GM19023 (cell line): ENCODE results near the gene CDK5.
"Not testable (repeated sequence)": the region's sequence is repeated elsewhere in the genome, so short reads cannot be mapped to it uniquely, and the experiment has no call there.

Experiments
- ATAC-seq: cut with Tn5 transposase; IDR thresholded peaks from one replicate; pipeline ENCODE4 v1.9.1; 2021; ENCODE audit warnings: mild to moderate bottlenecking, moderate library complexity; ENCODE audit not compliant: unreplicated experiment

Gene CDK5

DNA sequence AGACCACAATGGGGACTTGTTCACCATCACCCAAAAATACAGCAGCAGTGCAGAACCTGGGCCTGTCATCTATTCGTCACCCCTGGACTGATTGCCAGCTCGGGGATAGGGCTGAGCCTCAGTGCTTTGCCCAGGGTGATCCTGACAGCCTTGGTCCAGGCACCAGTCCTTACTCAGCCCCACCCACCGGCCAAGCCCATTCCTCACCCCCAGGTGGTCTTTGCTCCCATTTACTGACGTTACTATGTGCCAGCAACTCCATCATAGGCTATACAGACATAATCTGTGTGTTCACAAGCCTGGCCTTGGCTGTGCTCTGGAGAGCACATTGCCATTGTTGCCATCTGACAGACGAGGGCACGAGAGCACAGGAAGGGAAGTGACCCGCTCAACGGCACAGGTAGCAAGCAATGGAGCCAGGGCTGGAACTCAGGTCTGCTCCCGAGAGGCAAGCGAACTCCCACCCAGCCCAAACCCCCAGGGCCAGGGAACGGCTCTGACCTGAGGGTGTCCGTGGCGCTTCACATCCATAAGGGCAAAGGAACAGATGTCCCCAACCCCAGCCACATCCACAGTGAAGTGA is 40.2 kb downstream of the CDK5 start:
- ATAC-seq = no peak

DNA sequence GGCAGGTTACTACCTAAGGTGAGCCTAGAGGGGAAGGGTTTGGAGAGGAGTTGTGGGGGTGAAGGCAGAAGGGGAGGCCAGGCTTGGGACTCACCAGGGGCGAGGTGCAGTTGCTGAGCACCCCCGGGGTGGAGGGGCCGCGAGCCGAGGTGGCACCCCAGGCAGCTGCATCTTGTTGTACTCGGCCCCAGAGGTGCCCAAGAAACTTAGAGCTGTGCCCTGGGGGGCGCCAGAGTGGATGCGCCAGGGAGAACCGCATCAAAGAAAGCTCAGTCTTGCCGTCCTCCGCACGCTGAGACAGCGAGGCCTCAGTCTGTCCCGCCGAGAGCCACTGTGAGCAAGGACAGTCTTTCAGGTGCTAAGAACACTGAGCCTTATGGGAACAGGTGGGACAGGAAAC is 40.8 kb downstream of the CDK5 start:
- no peak for ATAC-seq

DNA sequence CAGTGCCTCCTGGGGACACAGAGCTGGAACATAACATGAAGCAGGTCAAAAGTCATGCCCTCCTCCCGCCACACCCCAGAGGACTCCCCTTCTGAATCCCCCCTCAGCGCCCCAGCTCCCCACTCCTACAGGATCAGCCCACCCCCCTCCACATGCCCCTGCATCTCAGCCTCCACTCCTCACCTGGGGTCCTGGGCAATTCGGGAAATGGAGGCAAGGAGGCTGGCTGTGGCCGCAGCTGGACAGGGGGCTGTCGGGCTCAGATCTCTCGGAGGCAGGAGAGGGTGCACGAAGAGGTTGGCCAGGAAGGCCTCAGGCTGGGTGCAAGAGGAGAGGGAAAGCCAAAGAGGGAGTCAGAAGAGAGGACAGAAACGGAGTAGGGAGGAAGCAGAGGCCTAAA is 41.2 kb downstream of the CDK5 start:
- ATAC-seq = no peak

DNA sequence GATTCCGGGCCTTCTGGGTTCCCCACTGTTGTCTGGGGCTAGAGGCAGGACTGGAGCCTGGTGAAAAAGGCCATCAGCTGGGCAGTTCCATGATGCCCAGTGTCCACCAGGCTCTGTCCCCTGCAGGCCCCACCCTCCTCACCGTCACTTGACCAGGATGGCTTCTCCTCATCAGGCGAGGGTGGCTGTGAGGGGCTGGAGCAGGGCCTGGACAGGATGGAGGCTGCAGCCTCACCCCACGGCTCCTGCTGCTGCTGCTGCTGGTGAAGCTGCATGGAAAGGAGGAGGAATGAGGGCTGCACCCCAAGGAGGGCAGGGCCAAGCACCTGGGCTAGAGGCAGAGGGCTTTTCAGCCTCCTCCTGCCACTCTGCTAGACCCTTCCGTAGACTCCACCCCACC is 41.7 kb downstream of the CDK5 start:
- no peak for ATAC-seq

DNA sequence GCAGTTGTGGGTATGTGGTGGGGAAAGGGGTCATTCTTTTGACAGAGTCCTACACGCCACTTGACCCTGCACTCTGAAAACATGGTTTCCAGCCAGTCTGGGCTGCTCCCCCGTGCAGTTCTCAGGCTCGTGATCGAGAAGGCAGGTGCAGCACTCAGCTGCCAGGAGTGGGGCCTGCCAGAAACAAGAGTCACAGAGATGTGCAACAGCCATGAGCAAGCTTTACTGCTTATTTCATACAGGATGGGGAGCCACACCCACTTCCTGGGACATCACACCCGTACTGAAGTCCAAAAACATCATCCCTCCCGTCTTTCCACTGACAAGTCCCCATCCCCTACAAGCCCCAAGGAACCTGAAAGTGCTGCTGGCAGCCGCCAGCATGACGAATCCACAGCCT is 42.7 kb downstream of the CDK5 start:
- no peak for ATAC-seq

DNA sequence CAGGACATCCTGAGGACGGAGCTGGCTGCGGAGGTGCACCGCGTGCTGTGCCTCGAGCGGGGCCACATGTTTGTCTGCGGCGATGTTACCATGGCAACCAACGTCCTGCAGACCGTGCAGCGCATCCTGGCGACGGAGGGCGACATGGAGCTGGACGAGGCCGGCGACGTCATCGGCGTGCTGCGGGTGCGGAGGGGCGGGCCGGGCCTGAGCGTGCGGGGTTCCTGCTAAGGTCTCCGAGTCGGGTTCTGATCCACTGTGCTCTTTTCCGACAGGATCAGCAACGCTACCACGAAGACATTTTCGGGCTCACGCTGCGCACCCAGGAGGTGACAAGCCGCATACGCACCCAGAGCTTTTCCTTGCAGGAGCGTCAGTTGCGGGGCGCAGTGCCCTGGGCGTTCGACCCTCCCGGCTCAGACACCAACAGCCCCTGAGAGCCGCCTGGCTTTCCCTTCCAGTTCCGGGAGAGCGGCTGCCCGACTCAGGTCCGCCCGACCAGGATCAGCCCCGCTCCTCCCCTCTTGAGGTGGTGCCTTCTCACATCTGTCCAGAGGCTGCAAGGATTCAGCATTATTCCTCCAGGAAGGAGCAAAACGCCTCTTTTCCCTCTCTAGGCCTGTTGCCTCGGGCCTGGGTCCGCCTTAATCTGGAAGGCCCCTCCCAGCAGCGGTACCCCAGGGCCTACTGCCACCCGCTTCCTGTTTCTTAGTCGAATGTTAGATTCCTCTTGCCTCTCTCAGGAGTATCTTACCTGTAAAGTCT is 43.8 kb downstream of the CDK5 start:
- peak; percentile 61 for ATAC-seq

DNA sequence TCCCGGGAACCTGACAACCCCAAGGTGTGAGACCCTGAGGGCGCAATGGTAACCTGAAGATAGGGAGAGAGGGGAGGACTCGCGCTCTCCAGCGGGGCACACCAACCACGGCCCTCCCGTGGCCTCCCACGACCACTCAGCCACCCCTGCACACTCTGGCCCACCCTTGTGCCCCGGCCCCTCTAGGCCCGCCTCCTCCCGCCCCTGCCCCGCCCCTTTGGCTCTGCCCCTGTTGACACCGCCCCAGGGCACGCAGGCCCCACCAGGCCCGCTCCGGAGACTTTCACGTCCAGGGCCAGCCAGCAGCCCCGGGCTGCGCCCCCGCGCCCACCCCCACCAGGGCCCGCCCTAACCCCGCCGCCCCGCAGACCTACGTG is 44.4 kb downstream of the CDK5 start:
- peak; percentile 1 for ATAC-seq

DNA sequence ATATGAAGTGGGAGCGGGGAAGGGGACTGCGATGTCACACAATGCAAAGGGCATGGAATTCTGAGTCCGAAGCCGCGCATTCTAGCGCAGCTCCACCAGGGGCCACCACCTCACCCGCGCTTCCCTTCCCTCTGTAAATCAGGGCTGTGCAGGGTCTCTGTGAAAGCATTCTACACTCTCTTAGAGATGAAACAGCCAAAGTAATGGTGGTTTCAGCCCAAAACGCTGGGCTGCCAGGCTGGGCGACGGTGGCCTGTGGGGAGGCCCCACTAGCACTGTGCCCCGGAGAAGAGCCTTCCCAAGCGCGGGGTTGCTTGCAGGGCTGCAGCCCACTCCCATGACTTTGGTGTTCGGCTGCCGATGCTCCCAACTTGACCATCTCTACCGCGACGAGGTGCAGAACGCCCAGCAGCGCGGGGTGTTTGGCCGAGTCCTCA is 44.8 kb downstream of the CDK5 start:
- ATAC-seq = no peak

DNA sequence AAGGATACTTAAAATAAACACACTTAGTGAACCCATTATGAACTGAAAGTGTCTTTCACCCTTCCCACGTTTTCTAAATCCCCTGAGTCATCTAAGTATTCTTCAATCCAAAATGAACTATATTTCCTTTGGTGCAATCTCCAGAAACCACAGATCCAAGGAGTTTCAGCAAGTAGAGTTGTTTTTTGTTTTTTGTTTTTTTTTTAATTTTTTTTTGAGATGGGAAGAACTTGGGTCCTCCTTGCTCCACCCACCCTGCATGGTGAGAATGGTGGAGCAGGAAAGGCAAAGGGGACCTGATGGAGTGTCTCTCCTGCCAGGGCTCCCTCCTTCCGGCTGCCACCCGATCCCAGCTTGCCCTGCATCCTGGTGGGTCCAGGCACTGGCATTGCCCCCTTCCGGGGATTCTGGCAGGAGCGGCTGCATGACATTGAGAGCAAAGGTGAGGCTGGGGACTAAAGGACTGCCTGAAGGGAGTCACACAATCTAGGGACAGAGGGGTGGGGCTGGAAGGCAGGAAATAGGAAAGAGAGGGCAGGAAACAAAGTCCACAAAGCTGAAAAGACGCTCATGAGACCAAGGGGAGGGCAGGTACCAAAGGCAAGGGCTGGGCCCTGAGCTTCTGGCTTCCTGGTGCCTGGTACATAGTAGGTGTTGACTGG is 45.5 kb downstream of the CDK5 start:
- no peak for ATAC-seq

DNA sequence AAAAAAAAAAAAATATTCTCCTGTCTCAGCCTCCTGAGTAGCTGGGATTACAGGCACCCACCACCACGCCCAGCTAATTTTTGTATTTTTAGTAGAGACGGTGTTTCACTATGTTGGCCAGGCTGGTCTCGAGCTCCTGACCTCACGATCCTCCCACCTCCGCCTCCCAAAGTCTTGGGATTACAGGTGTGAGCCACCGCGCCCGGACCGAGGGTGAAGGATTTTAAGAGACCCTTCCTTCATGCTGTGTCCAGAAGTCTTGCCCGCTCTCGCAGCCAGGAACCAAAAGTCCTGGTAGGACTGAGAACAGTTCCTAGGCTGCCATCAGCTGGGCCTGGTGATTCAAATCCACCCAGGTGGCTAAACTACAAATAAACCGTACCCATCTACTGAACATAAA is 46.1 kb downstream of the CDK5 start:
- not testable (repeated sequence) for ATAC-seq

DNA sequence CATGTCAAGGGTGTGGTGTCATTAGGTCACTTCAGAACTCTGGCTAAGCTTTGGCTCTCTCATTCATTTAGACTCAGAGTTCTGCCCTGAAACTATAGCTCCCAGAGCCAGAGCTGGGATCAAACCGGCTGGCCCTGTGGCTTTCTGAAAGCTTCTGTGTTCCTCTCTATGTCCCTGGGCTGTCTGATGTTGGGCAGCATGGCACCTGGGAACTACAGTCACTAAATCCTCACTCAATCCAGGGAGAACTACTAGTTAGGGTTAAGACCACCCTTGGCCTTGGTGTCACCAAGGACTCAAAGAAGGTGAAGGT is 46.6 kb downstream of the CDK5 start:
- ATAC-seq = no peak

DNA sequence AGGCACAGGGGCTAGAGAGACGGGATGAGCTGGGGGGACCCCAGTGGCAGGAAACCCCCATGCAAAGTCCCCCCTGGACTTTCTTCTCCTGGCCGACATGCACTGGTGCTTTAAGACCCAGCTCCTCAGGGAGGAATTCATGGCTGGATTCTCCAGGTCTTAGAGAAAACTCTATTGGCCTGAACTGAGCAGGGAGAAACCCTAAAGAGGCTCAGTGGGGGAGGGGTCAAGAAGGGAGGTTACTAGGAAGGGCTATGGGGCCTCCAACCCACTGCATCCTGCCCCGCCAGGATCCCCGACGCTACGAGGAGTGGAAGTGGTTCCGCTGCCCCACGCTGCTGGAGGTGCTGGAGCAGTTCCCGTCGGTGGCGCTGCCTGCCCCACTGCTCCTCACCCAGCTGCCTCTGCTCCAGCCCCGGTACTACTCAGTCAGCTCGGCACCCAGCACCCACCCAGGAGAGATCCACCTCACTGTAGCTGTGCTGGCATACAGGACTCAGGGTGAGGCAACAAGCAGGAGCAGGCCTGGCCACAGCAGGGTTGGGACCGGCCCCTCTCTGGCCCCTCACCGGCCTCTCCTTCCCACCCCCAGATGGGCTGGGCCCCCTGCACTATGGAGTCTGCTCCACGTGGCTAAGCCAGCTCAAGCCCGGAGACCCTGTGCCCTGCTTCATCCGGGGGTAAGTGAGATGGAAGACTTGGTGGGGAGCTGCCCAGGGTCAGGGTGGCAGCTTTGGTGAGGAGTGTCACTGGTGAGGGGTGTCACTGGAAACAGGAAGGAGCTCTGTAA is 47.2 kb downstream of the CDK5 start:
- ATAC-seq = no peak

DNA sequence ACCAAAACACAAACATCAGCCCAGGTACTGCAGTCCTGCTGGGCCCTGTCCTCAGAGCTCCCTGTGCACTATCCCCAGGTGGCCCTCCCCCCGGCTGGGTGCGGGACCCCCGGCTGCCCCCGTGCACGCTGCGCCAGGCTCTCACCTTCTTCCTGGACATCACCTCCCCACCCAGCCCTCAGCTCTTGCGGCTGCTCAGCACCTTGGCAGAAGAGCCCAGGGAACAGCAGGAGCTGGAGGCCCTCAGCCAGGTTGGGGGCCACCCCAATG is 47.7 kb downstream of the CDK5 start:
- ATAC-seq = no peak

DNA sequence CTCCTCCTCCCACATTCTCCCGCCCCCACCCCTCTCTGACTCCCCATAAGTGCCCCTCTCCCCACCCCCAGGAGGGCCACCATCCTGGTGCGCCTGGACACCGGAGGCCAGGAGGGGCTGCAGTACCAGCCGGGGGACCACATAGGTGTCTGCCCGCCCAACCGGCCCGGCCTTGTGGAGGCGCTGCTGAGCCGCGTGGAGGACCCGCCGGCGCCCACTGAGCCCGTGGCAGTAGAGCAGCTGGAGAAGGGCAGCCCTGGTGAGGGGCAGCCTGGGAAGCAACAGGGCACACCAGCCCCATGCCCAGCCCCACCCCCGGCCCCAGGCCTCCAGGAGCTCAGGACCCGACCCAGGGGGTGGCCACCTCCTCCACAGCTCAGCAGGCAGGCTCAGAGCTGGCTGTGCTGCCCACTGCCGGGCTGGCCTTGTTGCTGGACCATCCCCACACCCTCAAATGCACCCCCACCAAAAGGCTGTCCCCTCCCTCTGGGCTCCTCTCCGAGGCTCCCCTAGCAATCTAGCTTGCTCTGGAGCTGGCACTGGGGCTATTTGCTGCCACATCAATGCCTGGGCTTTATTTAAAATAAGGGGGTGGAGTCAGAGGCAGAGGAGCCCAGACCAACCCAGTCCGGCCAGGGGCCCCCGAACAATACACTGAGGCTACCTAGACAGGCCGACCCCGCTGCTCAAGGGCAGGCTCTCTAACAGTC is 48.2 kb downstream of the CDK5 start:
- no peak for ATAC-seq

DNA sequence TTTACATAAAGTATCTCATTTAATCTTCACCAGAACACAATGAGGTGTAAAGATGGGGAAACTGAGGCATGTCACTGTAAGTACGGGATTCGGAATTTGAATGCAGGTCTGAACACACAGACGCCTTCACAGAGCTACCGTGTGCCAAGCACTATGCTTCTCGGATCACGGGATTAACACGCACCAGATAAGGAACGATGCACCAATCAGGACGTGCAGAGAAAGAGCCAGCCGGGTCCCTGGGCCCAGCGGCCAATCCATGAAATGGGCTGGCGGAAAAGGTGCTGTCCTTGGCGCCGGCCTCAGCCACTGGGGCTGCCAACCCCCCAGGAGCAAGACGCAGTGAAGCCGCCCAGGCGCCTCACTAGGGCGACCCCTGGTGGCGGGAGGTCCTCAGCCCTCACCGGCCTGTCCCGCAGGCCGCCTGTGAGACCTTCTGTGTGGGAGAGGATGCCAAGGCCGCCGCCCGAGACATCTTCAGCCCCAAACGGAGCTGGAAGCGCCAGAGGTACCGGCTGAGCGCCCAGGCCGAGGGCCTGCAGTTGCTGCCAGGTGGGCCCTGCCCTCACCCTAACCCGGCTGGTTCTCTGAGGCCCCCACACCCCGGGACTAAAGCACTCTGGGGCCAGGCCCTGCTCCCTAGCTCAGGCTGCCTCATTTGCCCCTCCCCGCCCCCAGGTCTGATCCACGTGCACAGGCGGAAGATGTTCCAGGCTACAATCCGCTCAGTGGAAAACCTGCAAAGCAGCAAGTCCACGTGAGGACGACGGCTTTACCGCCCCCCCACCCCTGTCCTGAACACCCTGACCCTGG is 49.0 kb downstream of the CDK5 start:
- ATAC-seq = peak; percentile 67

DNA sequence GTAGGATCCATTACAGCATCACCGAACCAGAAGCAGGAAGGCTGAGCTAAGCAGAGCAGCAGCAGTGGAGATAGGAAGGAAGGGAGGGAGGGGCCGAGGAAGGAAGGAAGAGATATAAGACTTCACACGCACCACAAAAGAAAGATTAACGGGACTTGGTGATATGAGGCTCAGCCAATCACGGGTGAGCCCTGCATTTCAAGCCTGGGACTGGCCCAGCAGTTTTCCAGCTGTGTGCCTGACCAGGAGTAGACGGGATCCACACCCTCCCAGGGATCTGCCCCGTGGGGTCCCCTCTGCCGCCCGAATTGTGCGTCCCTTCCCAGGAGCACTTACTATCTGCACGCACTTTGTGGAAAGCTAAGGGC is 49.6 kb downstream of the CDK5 start:
- ATAC-seq = no peak

DNA sequence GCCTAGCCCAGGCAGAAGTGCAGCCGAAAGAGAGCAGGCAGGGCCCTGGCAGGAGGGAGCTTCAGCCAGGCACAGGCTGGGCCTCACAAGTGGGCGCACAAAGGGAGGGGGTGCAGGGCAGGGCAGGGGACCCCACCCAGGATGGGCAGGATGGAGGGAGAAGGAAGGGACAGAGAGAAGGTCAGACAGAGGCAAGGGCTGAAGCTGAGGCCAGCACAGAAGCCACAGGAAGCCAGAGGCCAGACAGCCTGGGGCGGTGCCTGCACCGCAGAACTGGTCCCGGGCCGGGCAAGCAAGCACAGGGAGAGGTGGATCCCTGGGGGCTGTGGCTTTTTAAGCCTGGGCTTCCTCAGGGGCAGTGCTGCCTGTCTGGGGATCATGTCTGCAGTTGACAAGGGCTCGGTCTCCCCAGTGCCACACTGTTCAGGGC is 50.2 kb downstream of the CDK5 start:
- ATAC-seq = no peak

DNA sequence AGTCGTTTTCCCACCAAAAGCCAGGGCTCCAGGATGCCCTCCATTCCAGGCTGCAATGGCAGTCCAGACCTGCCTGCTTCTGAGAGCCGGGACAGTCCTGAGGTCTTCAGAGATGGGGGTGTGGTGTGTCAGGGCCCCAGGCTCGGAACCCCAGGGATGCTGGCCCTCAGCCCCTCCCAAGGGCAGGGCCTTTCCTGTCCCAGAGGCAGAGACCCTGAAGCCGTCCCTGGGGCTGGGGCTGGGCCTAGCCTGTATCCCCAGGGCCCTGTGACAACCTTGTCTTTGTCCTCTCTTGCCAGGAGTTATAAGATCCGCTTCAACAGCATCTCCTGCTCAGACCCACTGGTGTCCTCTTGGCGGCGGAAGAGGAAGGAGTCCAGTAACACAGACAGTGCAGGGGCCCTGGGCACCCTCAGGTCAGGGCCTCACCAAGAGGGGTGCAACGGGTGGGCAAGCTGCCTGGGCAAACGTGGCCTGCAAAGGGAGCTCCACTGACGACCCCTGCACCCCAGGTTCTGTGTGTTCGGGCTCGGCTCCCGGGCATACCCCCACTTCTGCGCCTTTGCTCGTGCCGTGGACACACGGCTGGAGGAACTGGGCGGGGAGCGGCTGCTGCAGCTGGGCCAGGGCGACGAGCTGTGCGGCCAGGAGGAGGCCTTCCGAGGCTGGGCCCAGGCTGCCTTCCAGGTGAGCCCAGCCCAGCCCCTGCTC is 51.0 kb downstream of the CDK5 start:
- ATAC-seq = no peak

DNA sequence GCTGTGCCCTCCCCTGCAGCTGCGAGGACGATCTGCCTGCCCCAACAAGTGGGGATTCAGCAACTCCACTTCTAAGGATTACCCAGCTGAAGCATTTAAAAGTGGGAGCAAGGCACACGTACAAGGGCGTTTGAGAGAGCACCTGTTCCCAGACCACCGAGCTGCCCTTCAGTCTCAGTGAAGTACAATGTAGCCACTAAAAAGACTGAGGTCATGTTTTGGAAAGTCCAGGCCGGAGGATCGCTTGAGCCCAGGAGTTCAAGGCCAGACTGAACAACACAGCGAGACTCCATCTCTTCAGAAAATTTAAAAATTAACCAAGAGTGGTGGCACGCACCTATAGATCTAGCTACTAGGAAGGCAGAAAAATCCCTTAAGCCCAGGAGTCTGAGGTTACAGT is 52.1 kb downstream of the CDK5 start:
- ATAC-seq = no peak
